ENCODE data around the gene SLC66A3. TPM values are rescaled to one million over a fixed set of nuclear protein-coding genes. Genes with fewer than 3 reads are reported as not detected.

The SLC66A3 gene
- total RNA-seq, 1 donor from 2014 or later = 23.3 TPM

GRCh38 chr2:11129598-11130449 lies 25.4 kb upstream of the SLC66A3 start:
- Mint-ChIP-seq H3K4me3 (ENCODE audit: unreplicated experiment) (peak overlapping the region; percentile 62), H3K9me3 (ENCODE audit: unreplicated experiment) (no peaks in the 10 kb centered on the region), H3K27ac (ENCODE audit: unreplicated experiment) (no peak overlapping the region), H3K4me1 (ENCODE audit: unreplicated experiment) (peaks cover 15% of the 10 kb centered on the region), H3K27me3 (ENCODE audit: unreplicated experiment) (peaks cover 6% of the 10 kb centered on the region), H3K36me3 (ENCODE audit: unreplicated experiment) (no peaks in the 10 kb centered on the region)
- TF ChIP-seq, protein P1, sequence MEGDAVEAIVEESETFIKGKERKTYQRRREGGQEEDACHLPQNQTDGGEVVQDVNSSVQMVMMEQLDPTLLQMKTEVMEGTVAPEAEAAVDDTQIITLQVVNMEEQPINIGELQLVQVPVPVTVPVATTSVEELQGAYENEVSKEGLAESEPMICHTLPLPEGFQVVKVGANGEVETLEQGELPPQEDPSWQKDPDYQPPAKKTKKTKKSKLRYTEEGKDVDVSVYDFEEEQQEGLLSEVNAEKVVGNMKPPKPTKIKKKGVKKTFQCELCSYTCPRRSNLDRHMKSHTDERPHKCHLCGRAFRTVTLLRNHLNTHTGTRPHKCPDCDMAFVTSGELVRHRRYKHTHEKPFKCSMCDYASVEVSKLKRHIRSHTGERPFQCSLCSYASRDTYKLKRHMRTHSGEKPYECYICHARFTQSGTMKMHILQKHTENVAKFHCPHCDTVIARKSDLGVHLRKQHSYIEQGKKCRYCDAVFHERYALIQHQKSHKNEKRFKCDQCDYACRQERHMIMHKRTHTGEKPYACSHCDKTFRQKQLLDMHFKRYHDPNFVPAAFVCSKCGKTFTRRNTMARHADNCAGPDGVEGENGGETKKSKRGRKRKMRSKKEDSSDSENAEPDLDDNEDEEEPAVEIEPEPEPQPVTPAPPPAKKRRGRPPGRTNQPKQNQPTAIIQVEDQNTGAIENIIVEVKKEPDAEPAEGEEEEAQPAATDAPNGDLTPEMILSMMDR (IDR thresholded peaks at IDR 0.05) = peak; percentile 41
- no peak for DNase-seq (ENCODE audit: extremely low spot score, unreplicated experiment)

DNA sequence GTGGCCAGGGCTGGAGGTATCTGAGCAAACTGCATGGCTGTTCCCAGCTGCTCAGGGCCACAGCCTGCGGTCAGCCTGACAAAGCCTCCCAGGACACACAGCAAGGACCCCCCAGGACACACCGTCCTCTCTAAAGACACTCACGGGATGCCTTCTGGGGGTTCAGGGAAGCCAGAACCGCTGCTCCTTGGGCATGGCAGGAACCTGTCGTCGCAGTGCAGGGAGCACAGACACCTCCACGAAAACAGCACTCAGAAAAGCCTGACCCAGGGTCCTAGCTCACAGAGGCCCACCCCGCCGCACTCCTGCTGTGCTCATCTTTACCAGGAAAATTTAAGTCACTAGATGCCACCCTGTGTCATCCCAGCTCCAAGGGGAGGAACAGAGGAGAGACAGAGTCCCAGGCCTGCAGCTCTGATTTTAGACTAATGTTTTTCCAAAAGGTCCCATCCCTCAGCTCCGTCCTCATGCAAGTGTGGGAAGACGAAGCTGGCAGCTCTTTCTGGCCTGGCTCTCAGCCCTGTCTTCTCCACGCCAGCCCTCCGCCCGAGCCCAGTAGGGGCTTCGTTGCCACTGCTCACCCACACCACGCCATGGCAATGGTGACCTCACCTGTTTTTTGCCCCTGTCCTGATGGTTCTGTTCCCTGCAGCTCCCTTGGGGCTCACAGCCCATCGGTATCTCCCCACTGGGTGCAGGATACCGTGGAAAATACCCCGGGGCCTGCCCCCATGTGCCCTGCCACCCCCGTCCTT lies 23.9 kb upstream of the SLC66A3 start:
- no peak for DNase-seq (ENCODE audit: extremely low spot score, unreplicated experiment)
- Mint-ChIP-seq H3K4me3 (ENCODE audit: unreplicated experiment) (no peak overlapping the region), H3K27me3 (ENCODE audit: unreplicated experiment) (peaks cover 2% of the 10 kb centered on the region), H3K9me3 (ENCODE audit: unreplicated experiment) (no peaks in the 10 kb centered on the region), H3K36me3 (ENCODE audit: unreplicated experiment) (no peaks in the 10 kb centered on the region), H3K4me1 (ENCODE audit: unreplicated experiment) (peaks cover 15% of the 10 kb centered on the region), H3K27ac (ENCODE audit: unreplicated experiment) (no peak overlapping the region)
- TF ChIP-seq, protein P1 (IDR thresholded peaks at IDR 0.05) = no peak

GRCh38 chr2:11132036-11132671 lies 23.1 kb upstream of the SLC66A3 start:
- TF ChIP-seq, protein P1 (IDR thresholded peaks at IDR 0.05) = no peak
- peaks cover 15% of the 10 kb centered on the region for H3K4me1 Mint-ChIP-seq (ENCODE audit: unreplicated experiment)
- peaks cover 2% of the 10 kb centered on the region for H3K27me3 Mint-ChIP-seq (ENCODE audit: unreplicated experiment)
- peak overlapping the region; percentile 92 for H3K27ac Mint-ChIP-seq (ENCODE audit: unreplicated experiment)
- no peak for DNase-seq (ENCODE audit: extremely low spot score, unreplicated experiment)
- H3K9me3 Mint-ChIP-seq (ENCODE audit: unreplicated experiment) = no peaks in the 10 kb centered on the region
- peak overlapping the region; percentile 83 for H3K4me3 Mint-ChIP-seq (ENCODE audit: unreplicated experiment)
- H3K36me3 Mint-ChIP-seq (ENCODE audit: unreplicated experiment) = no peaks in the 10 kb centered on the region

DNA sequence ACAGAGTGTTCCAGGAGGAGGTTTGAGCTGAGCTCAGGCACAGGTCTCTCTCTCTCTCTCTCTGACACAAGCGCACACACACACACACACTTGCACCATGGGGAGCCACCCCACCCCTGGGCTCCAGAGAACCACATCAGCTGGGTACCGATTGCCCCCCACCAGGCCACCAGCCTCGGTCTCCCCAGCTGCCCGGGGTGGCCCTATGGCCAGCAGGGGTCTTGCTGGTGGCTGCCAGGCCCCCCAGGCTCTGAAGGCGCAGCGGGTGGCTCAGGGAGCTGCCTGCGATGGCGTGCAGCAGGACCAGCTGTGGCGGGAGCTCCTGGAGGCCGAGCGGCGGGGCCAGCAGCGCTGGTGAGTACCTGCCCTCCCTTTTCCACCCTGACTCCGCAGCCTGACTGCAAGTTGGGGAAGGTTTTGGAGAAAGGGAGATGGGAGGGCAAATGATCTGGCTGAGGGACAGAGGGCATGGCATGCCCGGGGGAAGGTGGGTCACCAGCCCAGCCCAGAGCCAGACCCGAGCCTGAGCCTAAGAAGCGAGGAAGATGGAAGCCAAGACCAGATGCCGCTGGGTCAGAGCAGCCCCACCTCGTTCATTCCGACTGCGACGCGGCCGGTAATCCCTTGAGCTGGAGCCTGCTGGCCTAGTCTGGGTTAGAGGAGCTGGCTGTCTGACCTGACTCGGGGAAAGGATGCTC lies 21.9 kb upstream of the SLC66A3 start:
- peaks cover 14% of the 10 kb centered on the region for H3K4me1 Mint-ChIP-seq (ENCODE audit: unreplicated experiment)
- peak overlapping the region; percentile 92 for H3K27ac Mint-ChIP-seq (ENCODE audit: unreplicated experiment)
- TF ChIP-seq, protein P1 (IDR thresholded peaks at IDR 0.05) = no peak
- H3K4me3 Mint-ChIP-seq (ENCODE audit: unreplicated experiment) = peak overlapping the region; percentile 83
- no peaks in the 10 kb centered on the region for H3K9me3 Mint-ChIP-seq (ENCODE audit: unreplicated experiment)
- no peaks in the 10 kb centered on the region for H3K36me3 Mint-ChIP-seq (ENCODE audit: unreplicated experiment)
- peaks cover 4% of the 10 kb centered on the region for H3K27me3 Mint-ChIP-seq (ENCODE audit: unreplicated experiment)
- DNase-seq (ENCODE audit: extremely low spot score, unreplicated experiment) = no peak

Data from osteocyte (in vitro differentiated cells).